ENCODE results near the gene SF3B6.

- TF ChIP-seq EZH2 (optimal IDR thresholded peaks at IDR 0.05; ENCODE audit: low read depth, low read length) (no peak), CTCF (IDR thresholded peaks at IDR 0.05; ENCODE audit: low read length) (no peak), EZH2phosphoT487 (IDR thresholded peaks at IDR 0.05; ENCODE audit: low read length) (no peak)
Measured at GRCh38 chr2:24101992-24102391, 25.9 kb upstream of the SF3B6 start.

All from MM.1S (cell line).